ENCODE measurements around the gene SLC16A7. TPM values are rescaled to one million over a fixed set of nuclear protein-coding genes. Genes with fewer than 3 reads are reported as not detected.

The SLC16A7 gene
- total and polyA plus RNA-seq, 10 of the 15 experiments (the other 5 are each of a cell fraction or from before 2014, with no cell fraction given), result 1.5 to 12.9 (median 6.7) TPM

- RAD21 ChIA-PET (ENCODE audit: unreplicated experiment), result no interaction called here
- SMC1A ChIA-PET (ENCODE audit: uncharacterized antibody, unreplicated experiment), result no interaction called here
- POLR2A ChIA-PET, result interaction anchor here (0.6 kb wide), 1 partner anchor 245 kb away, joined by 4 read pairs; no protein-coding TSS in a partner anchor
- FAIRE-seq, result no peak
- Histone ChIP-seq H3K4me3 (no peak overlapping the region), H3K79me2 (ENCODE audit: control insufficient read depth, insufficient read depth, low read length) (no peaks in the 10 kb centered on the region), H3K27ac (ENCODE audit: control insufficient read depth, insufficient read depth) (no peak overlapping the region), H3K9me3 (replicated peaks; ENCODE audit: control insufficient read depth, insufficient read depth, low read length) (no peaks in the 10 kb centered on the region), H3K9ac (ENCODE audit: control insufficient read depth, insufficient read depth, low read length) (no peak overlapping the region), H2AFZ (ENCODE audit: control insufficient read depth, low read depth, low read length) (no peak overlapping the region), H3K36me3 (ENCODE audit: control insufficient read depth in 2 of 2, insufficient read depth in 2 of 2, low read length in 1 of 2) (no peaks in the 10 kb centered on the region), H3K27me3 (replicated peaks in 1 of 2; ENCODE audit: control insufficient read depth in 2 of 2, insufficient read depth in 2 of 2, low read length in 1 of 2) (no peaks in the 10 kb centered on the region), H3K4me1 (ENCODE audit: control insufficient read depth, insufficient read depth, low read length) (no peaks in the 10 kb centered on the region), H4K20me1 (ENCODE audit: control insufficient read depth, insufficient read depth) (no peaks in the 10 kb centered on the region), H3K4me2 (ENCODE audit: control insufficient read depth, insufficient read depth) (no peak overlapping the region)
- in situ Hi-C loops (cut with MboI), result no loop called here
- ATAC-seq, result no peak
- CTCF ChIA-PET, result no interaction called here
- no peak for DNase-seq (ENCODE audit: low read depth, low spot score)
- no TSS peak for BruUV-seq (replicated peaks)
- intact Hi-C loops (cut with micrococcal nuclease; ENCODE audit: unreplicated experiment), result no loop called here
- WGBS (ENCODE audit: insufficient coverage, insufficient replicate concordance, low lambda C conversion rate, missing lambda C conversion rate), result 50% methylated on average over 2 of the region's 2 CpGs
- TF ChIP-seq CEBPB (IDR thresholded peaks at IDR 0.05; ENCODE audit: borderline replicate concordance in 1 of 2, low read depth in 2 of 2, low read length in 2 of 2) (no peak), RELB (IDR thresholded peaks at IDR 0.05; ENCODE audit: low read depth) (no peak), DPF2 (IDR thresholded peaks at IDR 0.05) (no peak), E4F1 (IDR thresholded peaks at IDR 0.05; ENCODE audit: borderline replicate concordance, partially characterized antibody) (no peak), NBN (IDR thresholded peaks at IDR 0.05) (no peak), TAF1 (IDR thresholded peaks at IDR 0.05; ENCODE audit: borderline replicate concordance, low read depth, low read length) (no peak), HDAC6 (IDR thresholded peaks at IDR 0.05; ENCODE audit: unreplicated experiment) (no peak), POLR2AphosphoS2 (IDR thresholded peaks at IDR 0.05; ENCODE audit: low read depth, low read length) (no peak), NRF1 (conservative IDR thresholded peaks at IDR 0.05; ENCODE audit: low read depth, low read length) (no peak), BCL3 (IDR thresholded peaks at IDR 0.05; ENCODE audit: borderline replicate concordance, insufficient read depth, low read depth, low read length, poor library complexity, severe bottlenecking) (no peak), KAT2A (conservative IDR thresholded peaks at IDR 0.05; ENCODE audit: control insufficient read depth, low read depth, low read length) (no peak), TCF7 (IDR thresholded peaks at IDR 0.05; ENCODE audit: borderline replicate concordance) (no peak), ZNF384 (IDR thresholded peaks at IDR 0.05; ENCODE audit: borderline replicate concordance, low read depth, low read length) (no peak), IRF3 (IDR thresholded peaks at IDR 0.05) (no peak), CTCF (IDR thresholded peaks at IDR 0.05 in 2 of 3, conservative IDR thresholded peaks at IDR 0.05 in 1 of 3; ENCODE audit: control insufficient read depth in 2 of 3, extremely low read depth in 1 of 3, insufficient read depth in 1 of 3, low read depth in 3 of 3, low read length in 3 of 3) (no peak), PAX8 (IDR thresholded peaks at IDR 0.05) (no peak), NR2C1 (IDR thresholded peaks at IDR 0.05) (no peak)
These were observed 16.2 kb upstream of the SLC16A7 start for GRCh38 chr12:59579631-59580030.
